ENCODE data around the gene FICD.

Gene FICD

DNA sequence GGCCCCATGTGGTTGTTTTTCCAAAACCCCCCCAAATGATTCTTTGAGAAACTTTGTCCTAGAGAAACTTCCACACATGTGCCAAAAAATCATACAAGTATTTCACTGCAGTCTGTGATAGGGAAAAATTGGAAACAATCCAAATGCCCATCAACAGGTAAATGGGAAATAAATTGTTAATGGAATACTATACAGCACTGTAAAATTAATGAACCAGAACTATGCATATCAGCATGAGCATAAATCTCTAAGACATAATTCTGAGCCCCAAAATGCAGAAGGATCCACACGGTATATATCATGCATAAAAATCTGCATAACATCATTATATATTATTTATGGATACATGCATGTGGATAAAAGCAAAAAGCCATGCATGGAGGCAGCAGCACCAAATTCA, 5.3 kb upstream of the FICD start:
- peaks cover 14% of the 10 kb centered on the region for H3K27me3 Mint-ChIP-seq
- H3K4me1 Mint-ChIP-seq, result peaks cover 20% of the 10 kb centered on the region
- ATAC-seq (replicated peaks; ENCODE audit: extremely low read depth, poor library complexity, severe bottlenecking) (no peak), DNase-seq (ENCODE audit: low spot score in 2 of 2) (no peak)
- H3K4me3 Mint-ChIP-seq, result no peak overlapping the region
- no peaks in the 10 kb centered on the region for H3K9me3 Mint-ChIP-seq
- no peak overlapping the region for H3K27ac Mint-ChIP-seq (ENCODE audit: low read depth)
- peaks cover 1% of the 10 kb centered on the region for H3K36me3 Mint-ChIP-seq (ENCODE audit: insufficient read depth)

DNA sequence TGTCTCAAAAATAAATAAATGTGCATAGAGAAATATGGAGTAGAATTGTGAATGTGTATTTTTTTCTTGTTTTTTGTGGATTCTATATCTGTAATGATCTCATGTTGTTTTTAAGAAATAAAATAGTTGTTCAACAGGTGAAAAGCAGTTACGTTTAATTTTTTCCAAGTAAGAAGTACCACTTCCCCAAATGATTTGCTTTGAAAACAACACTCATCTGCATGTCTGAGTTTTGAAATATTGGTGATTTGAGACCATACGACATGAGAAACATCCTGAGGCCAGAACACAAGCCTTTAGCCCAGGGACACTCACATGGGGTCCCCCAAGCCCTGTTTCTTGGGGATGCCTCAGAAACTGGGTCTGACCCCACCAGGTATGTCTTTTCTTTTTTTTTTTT, 4.2 kb upstream of the FICD start:
- Mint-ChIP-seq H3K27me3 (peaks cover 3% of the 10 kb centered on the region), H3K4me1 (peaks cover 27% of the 10 kb centered on the region), H3K36me3 (ENCODE audit: insufficient read depth) (peaks cover 5% of the 10 kb centered on the region), H3K4me3 (no peak overlapping the region), H3K9me3 (no peaks in the 10 kb centered on the region), H3K27ac (ENCODE audit: low read depth) (no peak overlapping the region)
- DNase-seq (ENCODE audit: low spot score in 2 of 2) (no peak), ATAC-seq (replicated peaks; ENCODE audit: extremely low read depth, poor library complexity, severe bottlenecking) (no peak)

DNA sequence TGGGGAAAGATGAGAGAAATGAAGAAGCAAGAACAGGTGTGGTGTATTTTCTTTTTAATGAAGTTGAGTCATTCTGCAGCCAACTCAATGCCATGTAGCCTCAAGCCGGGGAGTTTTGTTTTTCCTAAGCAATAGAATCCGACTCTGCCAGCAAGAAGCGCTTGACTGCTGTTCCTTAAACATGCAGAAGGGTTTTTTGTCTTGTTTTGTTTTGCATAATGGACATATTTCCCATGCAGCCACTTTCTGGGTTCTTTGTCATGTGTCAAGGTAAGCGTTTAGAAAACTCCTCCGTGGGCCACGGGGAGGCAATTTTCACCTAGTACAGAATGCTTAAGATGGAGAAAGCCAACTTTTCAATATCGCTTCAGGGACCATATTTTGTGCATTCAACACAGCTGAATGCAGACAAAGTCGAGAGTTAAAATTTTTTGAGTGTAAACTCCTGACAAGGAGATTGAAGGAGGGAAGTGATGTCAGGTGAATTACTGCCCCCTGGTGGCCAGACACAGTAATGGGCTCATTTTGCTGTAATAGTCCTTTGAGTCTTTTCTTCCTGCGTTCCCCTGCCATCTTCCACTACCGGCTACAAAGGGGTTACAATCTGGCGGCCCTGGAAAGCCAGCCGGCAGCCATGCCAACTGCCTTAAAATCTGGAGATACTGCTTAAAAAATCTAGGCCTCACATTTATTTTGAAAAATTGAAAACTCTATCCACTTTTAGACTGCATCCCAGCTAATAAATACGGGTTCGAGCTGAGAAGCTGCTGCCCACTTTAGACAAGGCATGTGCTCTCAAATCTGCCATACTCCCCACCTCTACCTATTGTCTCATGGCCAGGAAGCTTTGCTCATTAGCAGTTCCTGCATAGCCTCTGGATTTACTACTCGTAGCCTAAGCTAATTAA, 3.2 kb upstream of the FICD start:
- Mint-ChIP-seq H3K4me3 (peak overlapping the region; percentile 20), H3K27ac (ENCODE audit: low read depth) (no peak overlapping the region), H3K27me3 (no peaks in the 10 kb centered on the region), H3K36me3 (ENCODE audit: insufficient read depth) (peaks cover 6% of the 10 kb centered on the region), H3K9me3 (no peaks in the 10 kb centered on the region), H3K4me1 (peaks cover 38% of the 10 kb centered on the region)
- ATAC-seq (replicated peaks; ENCODE audit: extremely low read depth, poor library complexity, severe bottlenecking) (no peak), DNase-seq (ENCODE audit: low spot score in 2 of 2) (peak; percentile 61 to 72)

DNA sequence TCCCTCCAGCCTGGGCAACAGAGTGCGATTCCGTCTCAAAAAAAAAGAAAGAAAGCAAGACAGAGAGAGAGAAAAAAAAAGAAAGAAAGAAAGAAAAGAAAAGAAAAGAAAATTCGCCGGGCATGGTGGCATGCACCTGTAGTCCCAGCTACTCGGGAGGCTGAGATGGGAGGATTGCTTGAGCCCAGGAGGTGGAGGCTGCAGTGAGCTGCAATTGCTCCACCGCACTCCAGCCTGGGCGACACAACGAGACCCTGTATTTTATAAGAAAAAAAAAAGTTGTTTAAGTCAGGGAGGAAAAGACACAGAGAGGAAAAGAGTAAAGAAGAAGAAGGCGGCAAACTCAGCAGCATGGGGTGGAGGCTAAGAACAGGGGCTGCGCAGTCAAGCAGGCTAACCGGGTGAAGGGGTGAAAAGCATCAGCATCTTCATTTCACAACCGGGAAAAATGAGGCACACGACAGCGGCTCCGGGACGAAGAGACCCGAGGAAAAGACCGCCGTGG, 557 bp upstream of the FICD start:
- ATAC-seq (replicated peaks; ENCODE audit: extremely low read depth, poor library complexity, severe bottlenecking) (peak; percentile 42), DNase-seq (ENCODE audit: low spot score in 2 of 2) (no peak)
- Mint-ChIP-seq H3K27me3 (no peaks in the 10 kb centered on the region), H3K4me3 (peak overlapping the region; percentile 91), H3K9me3 (no peaks in the 10 kb centered on the region), H3K27ac (ENCODE audit: low read depth) (peak overlapping the region; percentile 93), H3K4me1 (peaks cover 46% of the 10 kb centered on the region), H3K36me3 (ENCODE audit: insufficient read depth) (peaks cover 17% of the 10 kb centered on the region)

DNA sequence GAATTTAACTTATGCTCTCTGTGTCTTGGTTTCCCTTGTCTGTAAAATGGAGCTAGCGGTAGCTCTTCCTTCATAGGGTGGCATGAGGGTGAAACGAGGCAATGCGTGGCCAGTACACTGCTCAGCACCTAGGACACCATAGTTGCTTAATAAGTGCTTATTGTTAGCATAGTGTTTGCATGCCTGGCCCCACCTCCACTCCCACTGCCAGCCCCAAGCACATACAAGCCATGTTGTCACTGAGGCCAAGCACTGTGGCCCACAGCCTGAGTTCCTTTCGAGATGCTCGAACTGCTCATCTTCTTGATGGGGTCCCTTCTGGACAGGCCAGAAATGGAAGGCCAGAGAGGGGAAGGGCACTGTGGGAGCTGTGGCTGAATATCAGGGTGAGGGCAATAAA, 839 bp downstream of the FICD start:
- Mint-ChIP-seq H3K9me3 (no peaks in the 10 kb centered on the region), H3K4me3 (peak overlapping the region; percentile 91), H3K27me3 (no peaks in the 10 kb centered on the region), H3K4me1 (peaks cover 46% of the 10 kb centered on the region), H3K27ac (ENCODE audit: low read depth) (peak overlapping the region; percentile 93), H3K36me3 (ENCODE audit: insufficient read depth) (peaks cover 26% of the 10 kb centered on the region)
- ATAC-seq (replicated peaks; ENCODE audit: extremely low read depth, poor library complexity, severe bottlenecking) (no peak), DNase-seq (ENCODE audit: low spot score in 2 of 2) (no peak)

DNA sequence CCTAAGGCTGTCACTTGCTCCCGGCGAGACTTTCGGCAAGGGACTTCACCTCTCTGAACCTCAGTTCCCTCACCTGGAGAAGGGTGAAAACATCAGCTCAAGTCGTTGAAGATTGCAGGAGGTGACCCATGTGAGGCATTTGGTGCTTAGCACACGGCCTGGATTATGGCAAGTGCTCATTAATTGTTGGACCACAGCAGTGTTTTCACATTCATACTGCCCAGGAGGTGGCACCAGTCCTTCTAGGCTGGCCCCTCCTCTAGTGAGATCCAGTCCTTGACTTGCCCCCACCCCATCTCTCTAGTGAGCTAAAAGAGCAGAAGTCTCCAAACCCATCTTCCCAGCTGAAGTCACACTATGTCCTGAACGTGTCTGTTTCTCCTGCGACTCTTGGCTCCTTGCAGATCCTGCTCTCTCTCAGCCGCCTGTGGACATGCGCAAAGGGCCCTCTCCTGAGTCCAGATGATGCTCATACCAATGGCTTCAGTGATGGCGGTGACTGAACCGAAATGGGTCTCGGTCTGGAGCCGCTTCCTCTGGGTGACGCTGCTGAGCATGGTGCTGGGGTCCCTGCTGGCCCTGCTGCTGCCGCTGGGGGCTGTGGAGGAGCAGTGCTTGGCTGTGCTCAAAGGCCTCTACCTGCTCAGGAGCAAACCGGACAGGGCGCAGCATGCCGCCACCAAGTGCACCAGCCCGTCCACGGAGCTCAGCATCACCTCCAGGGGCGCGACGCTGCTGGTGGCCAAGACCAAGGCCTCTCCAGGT, 1.6 kb downstream of the FICD start:
- Mint-ChIP-seq H3K36me3 (ENCODE audit: insufficient read depth) (peaks cover 33% of the 10 kb centered on the region), H3K4me3 (peak overlapping the region; percentile 91), H3K9me3 (no peaks in the 10 kb centered on the region), H3K27me3 (no peaks in the 10 kb centered on the region), H3K27ac (ENCODE audit: low read depth) (peak overlapping the region; percentile 65), H3K4me1 (peaks cover 40% of the 10 kb centered on the region)
- no peak for ATAC-seq (replicated peaks; ENCODE audit: extremely low read depth, poor library complexity, severe bottlenecking)
- no peak for DNase-seq (ENCODE audit: low spot score in 2 of 2)

DNA sequence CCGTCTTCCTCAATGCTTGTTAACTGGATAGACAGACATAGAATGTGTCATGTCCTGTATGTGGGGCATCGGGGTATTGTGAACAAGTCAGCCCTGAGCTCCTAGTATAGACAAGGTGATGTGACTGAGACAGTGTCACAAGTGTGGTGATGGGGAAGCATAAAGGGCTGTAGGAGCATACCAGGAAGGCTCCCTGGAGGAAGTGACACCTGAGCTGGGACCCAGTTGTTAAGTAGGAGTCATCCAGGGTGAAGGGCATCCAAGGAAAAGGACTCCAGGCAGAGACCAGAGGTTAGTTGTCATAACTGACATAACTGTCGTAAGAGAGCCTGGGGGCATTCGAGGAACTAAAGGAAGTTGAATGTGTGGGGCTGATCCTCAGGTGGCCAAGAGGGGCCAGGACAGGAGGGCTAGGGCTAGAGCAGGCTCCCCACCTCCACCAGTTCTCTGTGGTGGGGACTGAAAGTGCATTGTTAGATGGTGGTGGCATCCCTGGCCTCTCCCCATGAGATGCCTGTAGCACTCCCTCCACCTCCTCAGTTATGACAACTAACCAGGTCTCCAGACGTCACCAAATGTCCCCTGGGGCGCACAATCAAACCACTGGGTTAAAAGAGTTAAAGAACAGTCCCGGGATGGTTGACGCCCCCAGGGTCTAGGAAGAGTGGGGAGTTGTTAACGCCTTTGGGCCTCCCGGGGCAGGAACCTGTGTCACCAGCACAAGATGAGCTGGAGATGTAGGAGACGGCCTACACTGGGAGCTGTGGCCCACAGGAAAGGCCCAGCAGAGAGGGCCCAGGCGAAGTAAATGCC, 2.4 kb downstream of the FICD start:
- H3K27me3 Mint-ChIP-seq, result no peaks in the 10 kb centered on the region
- no peak overlapping the region for H3K4me3 Mint-ChIP-seq
- peak overlapping the region; percentile 65 for H3K27ac Mint-ChIP-seq (ENCODE audit: low read depth)
- no peak for ATAC-seq (replicated peaks; ENCODE audit: extremely low read depth, poor library complexity, severe bottlenecking)
- peaks cover 34% of the 10 kb centered on the region for H3K4me1 Mint-ChIP-seq
- DNase-seq (ENCODE audit: low spot score in 2 of 2), result no peak
- H3K36me3 Mint-ChIP-seq (ENCODE audit: insufficient read depth), result peaks cover 41% of the 10 kb centered on the region
- no peaks in the 10 kb centered on the region for H3K9me3 Mint-ChIP-seq

- H3K9me3 Mint-ChIP-seq, result no peaks in the 10 kb centered on the region
These were observed 3.1 kb downstream of the FICD start for GRCh38 chr12:108518101-108518715.

DNA sequence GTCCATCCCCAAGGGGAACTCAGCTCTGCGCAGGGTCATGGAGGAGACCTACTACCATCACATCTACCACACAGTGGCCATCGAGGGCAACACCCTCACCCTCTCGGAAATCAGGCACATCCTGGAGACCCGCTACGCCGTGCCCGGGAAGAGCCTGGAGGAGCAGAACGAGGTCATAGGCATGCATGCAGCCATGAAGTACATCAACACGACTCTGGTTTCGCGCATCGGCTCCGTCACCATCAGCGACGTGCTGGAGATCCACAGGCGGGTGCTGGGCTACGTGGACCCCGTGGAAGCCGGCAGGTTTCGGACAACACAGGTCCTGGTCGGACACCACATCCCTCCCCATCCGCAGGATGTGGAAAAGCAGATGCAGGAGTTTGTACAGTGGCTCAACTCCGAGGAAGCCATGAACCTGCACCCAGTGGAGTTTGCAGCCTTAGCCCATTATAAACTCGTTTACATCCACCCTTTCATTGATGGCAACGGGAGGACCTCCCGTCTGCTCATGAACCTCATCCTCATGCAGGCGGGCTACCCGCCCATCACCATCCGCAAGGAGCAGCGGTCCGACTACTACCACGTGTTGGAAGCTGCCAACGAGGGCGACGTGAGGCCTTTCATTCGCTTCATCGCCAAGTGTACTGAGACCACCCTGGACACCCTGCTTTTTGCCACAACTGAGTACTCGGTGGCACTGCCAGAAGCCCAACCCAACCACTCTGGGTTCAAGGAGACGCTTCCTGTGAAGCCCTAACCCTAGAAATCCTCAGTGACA, 3.8 kb downstream of the FICD start:
- no peak for DNase-seq (ENCODE audit: low spot score in 2 of 2)
- H3K27me3 Mint-ChIP-seq, result no peaks in the 10 kb centered on the region
- no peak overlapping the region for H3K4me3 Mint-ChIP-seq
- H3K4me1 Mint-ChIP-seq, result peaks cover 34% of the 10 kb centered on the region
- H3K36me3 Mint-ChIP-seq (ENCODE audit: insufficient read depth), result peaks cover 51% of the 10 kb centered on the region
- ATAC-seq (replicated peaks; ENCODE audit: extremely low read depth, poor library complexity, severe bottlenecking), result no peak
- H3K27ac Mint-ChIP-seq (ENCODE audit: low read depth), result no peak overlapping the region
- H3K9me3 Mint-ChIP-seq, result no peaks in the 10 kb centered on the region

More at GRCh38 chr12:108518101-108518715, 3.1 kb downstream of the FICD start:
- Mint-ChIP-seq H3K36me3 (ENCODE audit: insufficient read depth) (peaks cover 46% of the 10 kb centered on the region), H3K4me1 (peaks cover 34% of the 10 kb centered on the region), H3K27me3 (no peaks in the 10 kb centered on the region), H3K4me3 (no peak overlapping the region), H3K27ac (ENCODE audit: low read depth) (peak overlapping the region; percentile 65)
- ATAC-seq (replicated peaks; ENCODE audit: extremely low read depth, poor library complexity, severe bottlenecking) (no peak), DNase-seq (ENCODE audit: low spot score in 2 of 2) (no peak)

DNA sequence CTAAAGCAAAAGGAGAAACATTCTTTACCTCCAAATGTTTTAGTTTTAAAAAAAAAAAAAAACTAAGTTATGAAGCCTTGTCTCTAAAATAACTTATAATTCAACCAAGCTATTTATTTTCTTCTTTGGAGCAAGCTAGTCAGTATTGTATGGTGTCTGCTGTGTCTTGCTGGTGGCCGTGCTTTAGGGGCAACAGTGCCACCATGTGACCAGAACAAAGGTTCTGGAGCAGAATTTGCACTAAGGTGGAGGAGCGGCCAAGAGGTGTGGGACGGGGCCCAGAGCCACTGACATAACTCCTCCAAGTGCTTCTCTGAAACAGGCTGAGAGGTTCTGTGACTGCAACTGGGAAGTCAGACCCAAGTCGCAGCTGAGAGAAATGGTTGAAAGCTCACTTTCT, 4.5 kb downstream of the FICD start:
- H3K4me1 Mint-ChIP-seq, result peaks cover 28% of the 10 kb centered on the region
- H3K36me3 Mint-ChIP-seq (ENCODE audit: insufficient read depth), result peaks cover 55% of the 10 kb centered on the region
- no peak overlapping the region for H3K4me3 Mint-ChIP-seq
- no peak for ATAC-seq (replicated peaks; ENCODE audit: extremely low read depth, poor library complexity, severe bottlenecking)
- H3K27ac Mint-ChIP-seq (ENCODE audit: low read depth), result no peak overlapping the region
- no peak for DNase-seq (ENCODE audit: low spot score in 2 of 2)
- no peaks in the 10 kb centered on the region for H3K27me3 Mint-ChIP-seq
- H3K9me3 Mint-ChIP-seq, result no peaks in the 10 kb centered on the region

- peaks cover 77% of the 10 kb centered on the region for H3K36me3 Mint-ChIP-seq (ENCODE audit: insufficient read depth)
- no peaks in the 10 kb centered on the region for H3K9me3 Mint-ChIP-seq
- H3K4me3 Mint-ChIP-seq, result no peak overlapping the region
- ATAC-seq (replicated peaks; ENCODE audit: extremely low read depth, poor library complexity, severe bottlenecking) (no peak), DNase-seq (ENCODE audit: low spot score in 2 of 2) (no peak)
- peaks cover 12% of the 10 kb centered on the region for H3K4me1 Mint-ChIP-seq
- no peak overlapping the region for H3K27ac Mint-ChIP-seq (ENCODE audit: low read depth)
- H3K27me3 Mint-ChIP-seq, result no peaks in the 10 kb centered on the region
These were observed 8.3 kb downstream of the FICD start for GRCh38 chr12:108523365-108523764.

Measured in central memory CD8-positive, alpha-beta T cell (primary cell).